Heart left ventricle (tissue), 13 donors: ENCODE data around the gene KLHL26.
"Not testable (repeated sequence)": the region's sequence is repeated elsewhere in the genome, so short reads cannot be mapped to it uniquely, and the experiment has no call there.

Experiments
- CTCF ChIP-seq, 12 donors: fragments of 200-600 bp; sonication (generic) in 4 of 12; IDR thresholded peaks; one replicate each; pipeline versions ENCODE4 v1.5.0 to v1.8.0; 2018 to 2022; ENCODE audit warnings: antibody characterized with exemption in 12 of 12, mild to moderate bottlenecking in 5 of 12
- POLR2A ChIP-seq, 2 donors: fragments of 450-650 bp; IDR thresholded peaks; one replicate each; pipeline ENCODE4 v1.6.1; 2017; ENCODE audit warnings: antibody characterized with exemption in 2 of 2, mild to moderate bottlenecking in 2 of 2, moderate library complexity in 2 of 2
- donor health status: ischemic (EF 13 %, LVEDD 7.1; RV severe dilation, severe dysfunction).
- donor health status: DM: no; HTN: yes; CAD: no.
- donor health status: DM: no; HTN: no; CAD: no.
- donor health status: ischemic (EF 25% LVEDD 6.9; RV normal size, moderate dysfunction).
- donor health status: ischemic (EF 25% LVEDD 5.7; RV mildly dilated, moderate dysfunction).
- donor health status: ischemic (EF 35%, LVEDD 5.7; RV mildly dilated, moderate dysfunction).
- donor health status: nonischemic (EF 11% LVEDD 7.7; RV severe dilation, severe dysfunction).
- donor health status: DM: yes; HTN: yes; CAD: no.
- donor health status: PGD.
- donor health status: ischemic (EF 29% LVEDD 5.4; RV normal size, mild dysfunction).
- donor health status: nonischemic (EF 23%, LVEDD 6.1; RV moderate dilation, normal function).

- TF ChIP-seq CTCF, POLR2A (IDR thresholded peaks at IDR 0.05): not testable (repeated sequence)
Observed at GRCh38 chr19:18592732-18593131, 44.1 kb upstream of the KLHL26 start.
